Smooth muscle cell of the pulmonary artery (primary cell): Measurements from ENCODE around the gene TEX52. TPM values are rescaled to one million over a fixed set of nuclear protein-coding genes. Genes with fewer than 3 reads are reported as not detected.

Experiments
- total RNA-seq: library from RNA; depleted of rRNA; stranded (reverse); fragments of >200 nt; gene quantifications from 2 replicates; pipeline ENCODE4 v1.2.3, GENCODE V29; 2014

Gene TEX52
- not detected in 2 replicates for total RNA-seq

DNA sequence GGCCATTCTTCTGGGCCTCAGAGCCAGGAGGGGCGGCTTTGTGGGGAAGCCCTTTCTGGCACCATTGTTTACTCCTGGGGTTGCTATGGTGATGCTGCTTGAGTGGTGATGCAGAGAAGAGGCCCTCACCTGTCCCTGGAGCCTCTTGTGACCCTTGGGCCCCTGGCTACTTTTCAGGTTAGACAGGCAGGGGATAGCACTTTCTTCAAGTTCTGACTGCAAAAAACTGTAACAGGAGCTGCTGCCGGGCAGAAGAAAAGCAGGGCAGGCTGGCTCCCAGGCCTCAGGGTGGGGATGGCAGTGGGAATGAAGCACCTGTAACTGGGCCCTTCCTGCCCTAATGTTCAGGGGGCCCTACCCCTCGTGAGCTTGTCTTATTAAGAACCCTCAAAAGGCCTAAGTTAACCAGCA is at the start of gene TEX52:
TSS of gene TEX52 (minus strand) at position 19 of the 411 bp plus-strand sequence. CDS start at position 6, 13 bp downstream.

GRCh38 chr12:2890388-2891239 is 33.8 kb upstream of the TEX52 start, which contains the start of gene TULP3:
Gene TULP3 (plus strand): TSS chr12:2890891. CDS start chr12:2890948, 57 bp downstream.

DNA sequence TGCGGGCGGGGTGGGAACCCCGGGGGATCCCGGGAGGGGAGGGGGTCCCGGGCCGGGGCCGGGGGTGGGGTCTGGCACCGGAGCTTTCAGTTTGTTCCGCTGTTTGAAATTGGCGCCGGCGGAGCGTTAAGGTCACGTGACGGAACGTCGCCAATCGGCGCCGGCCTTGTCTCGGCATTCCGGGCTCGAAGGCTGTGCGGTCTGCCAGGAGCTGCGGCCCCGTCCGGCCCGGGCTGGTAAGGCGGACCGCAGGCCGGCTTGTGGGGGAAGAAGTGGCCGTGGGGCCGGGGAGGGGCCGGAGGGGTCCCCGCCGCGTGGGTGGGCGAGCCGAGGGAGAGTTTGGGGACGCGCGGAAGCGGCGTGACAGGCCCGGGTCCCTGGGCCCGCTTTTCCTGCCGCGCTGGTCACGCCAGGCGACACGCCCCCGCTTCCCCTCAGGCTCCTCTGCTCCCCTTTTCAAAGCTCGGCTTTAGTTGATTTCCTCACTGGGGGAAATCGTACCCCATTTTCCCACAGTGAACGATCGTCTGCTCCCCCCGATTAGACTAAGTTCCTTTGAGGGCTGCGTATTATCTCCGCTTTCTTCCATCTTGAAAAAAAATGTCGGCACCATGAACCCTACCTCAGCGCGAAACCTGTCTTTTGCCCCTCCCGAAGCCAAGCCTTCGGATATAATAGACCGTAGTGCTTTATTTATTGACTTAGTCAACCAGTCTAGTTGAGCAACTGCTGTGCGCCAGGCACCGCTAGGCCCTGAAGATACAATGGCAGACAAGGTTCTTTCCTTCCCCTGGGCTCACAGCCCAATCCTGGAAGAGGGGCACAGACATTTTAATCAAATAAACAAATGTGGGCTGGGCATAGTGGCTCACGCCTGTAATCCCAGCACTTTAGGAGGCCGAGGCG is 20.5 kb upstream of the TEX52 start, which contains the start of the genes FOXM1 and RHNO1:
TSS of gene FOXM1 (minus strand) at position 128 of the 906 bp plus-strand sequence. CDS start 2,696 bp downstream, outside the sequence.
TSS of gene RHNO1 (plus strand) at position 177 of the 906 bp plus-strand sequence. CDS start 8,144 bp downstream, outside the sequence.

GRCh38 chr12:2834581-2835491 is 22.0 kb downstream of the TEX52 start, which contains the start of gene NRIP2:
Gene NRIP2 (minus strand): TSS chr12:2835035. CDS start chr12:2834983, 52 bp downstream.

DNA sequence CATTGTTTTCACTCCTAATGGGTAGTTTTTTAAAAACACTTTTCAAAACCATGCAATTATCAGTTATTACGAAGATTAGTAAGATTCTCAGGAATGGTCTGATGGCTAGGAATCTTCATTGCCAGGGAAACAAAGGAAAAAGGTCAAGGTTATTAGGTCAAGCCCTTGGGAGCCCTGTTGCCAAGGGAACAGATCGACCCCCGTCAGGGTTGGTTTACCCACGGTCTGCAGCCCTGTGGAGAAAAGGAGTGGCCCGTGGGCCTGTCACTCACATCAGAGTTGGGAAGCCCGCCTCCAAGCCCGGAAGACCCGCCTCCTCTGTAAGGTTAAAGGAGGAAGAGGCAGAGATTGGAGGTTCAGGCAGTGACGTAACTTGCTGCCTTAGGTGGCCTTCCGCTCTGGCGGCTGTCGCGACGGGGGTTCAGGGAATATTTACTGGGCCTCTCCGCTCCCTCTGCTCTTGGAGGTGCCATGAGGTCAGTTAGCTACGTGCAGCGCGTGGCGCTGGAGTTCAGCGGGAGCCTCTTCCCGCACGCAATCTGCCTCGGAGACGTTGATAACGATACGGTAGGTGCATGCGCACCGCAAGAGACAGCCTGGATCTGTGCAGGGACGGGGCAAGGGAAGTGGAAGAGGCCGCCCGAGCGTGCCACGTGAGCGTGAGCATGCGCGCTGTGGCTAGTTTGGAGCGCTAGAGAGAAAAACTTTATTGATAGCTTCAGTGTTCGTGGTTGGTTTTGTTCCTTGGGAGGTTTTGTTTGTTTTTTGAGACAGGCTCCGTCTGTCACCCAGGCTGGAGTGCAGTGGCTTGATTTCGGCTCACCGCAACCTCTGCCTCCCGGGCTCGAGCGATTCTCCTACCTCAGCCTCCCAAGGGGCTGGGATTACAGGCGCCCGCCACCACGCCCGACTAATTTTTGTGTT is 44.3 kb downstream of the TEX52 start, which contains the start of gene ITFG2:
TSS of gene ITFG2 (plus strand) at position 379 of the 924 bp plus-strand sequence. CDS start at position 472, 93 bp downstream.

Other genes with a start within 250 kb of the TEX52 start
- 66.5 and 70.7 TPM in 2 replicates for gene FKBP4, start 62.1 kb downstream of the TEX52 start, total RNA-seq
- gene ITFG2, start 44.4 kb downstream of the TEX52 start, total RNA-seq = 14.7 and 15.1 TPM in 2 replicates
- gene NRIP2, start 22.0 kb downstream of the TEX52 start, total RNA-seq = 0.07 TPM in 1 of 2 replicates, not detected in the other
- gene FOXM1, start 20.1 kb upstream of the TEX52 start, total RNA-seq = 3.5 and 4.5 TPM in 2 replicates
- 12.3 and 13.0 TPM in 2 replicates for gene RHNO1, start 20.2 kb upstream of the TEX52 start, total RNA-seq
- 22.0 and 30.2 TPM in 2 replicates for gene TULP3, start 33.9 kb upstream of the TEX52 start, total RNA-seq
- 7.0 and 10.1 TPM in 2 replicates for gene TEAD4, start 102.4 kb upstream of the TEX52 start, total RNA-seq
- 63.0 and 87.8 TPM in 2 replicates for gene TSPAN9, start 220.3 kb upstream of the TEX52 start, total RNA-seq